ENCODE data around the gene IL6ST.

GRCh38 chr5:55969956-55970355, 24.8 kb downstream of the IL6ST start:
- TF ChIP-seq, protein P1, sequence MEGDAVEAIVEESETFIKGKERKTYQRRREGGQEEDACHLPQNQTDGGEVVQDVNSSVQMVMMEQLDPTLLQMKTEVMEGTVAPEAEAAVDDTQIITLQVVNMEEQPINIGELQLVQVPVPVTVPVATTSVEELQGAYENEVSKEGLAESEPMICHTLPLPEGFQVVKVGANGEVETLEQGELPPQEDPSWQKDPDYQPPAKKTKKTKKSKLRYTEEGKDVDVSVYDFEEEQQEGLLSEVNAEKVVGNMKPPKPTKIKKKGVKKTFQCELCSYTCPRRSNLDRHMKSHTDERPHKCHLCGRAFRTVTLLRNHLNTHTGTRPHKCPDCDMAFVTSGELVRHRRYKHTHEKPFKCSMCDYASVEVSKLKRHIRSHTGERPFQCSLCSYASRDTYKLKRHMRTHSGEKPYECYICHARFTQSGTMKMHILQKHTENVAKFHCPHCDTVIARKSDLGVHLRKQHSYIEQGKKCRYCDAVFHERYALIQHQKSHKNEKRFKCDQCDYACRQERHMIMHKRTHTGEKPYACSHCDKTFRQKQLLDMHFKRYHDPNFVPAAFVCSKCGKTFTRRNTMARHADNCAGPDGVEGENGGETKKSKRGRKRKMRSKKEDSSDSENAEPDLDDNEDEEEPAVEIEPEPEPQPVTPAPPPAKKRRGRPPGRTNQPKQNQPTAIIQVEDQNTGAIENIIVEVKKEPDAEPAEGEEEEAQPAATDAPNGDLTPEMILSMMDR (IDR thresholded peaks at IDR 0.05) = no peak
- TF ChIP-seq POLR2A (IDR thresholded peaks at IDR 0.05) = no peak

Data from adrenal gland (tissue), 5 donors.